Activated CD4-positive, alpha-beta T cell treated with anti-CD3 and anti-CD28 coated beads, Interleukin-2, Interleukin-6, amounts not matched to agents 100 ng/mL and 50 ng/mL, durations not matched to agents 16 hours and 8 hours (primary cell): ENCODE results near the gene RNF113B.

Source experiments
- DNase-seq: peaks from one replicate; pipeline ENCODE4 v3.0.0-alpha.2; 2020

The RNF113B gene

DNA sequence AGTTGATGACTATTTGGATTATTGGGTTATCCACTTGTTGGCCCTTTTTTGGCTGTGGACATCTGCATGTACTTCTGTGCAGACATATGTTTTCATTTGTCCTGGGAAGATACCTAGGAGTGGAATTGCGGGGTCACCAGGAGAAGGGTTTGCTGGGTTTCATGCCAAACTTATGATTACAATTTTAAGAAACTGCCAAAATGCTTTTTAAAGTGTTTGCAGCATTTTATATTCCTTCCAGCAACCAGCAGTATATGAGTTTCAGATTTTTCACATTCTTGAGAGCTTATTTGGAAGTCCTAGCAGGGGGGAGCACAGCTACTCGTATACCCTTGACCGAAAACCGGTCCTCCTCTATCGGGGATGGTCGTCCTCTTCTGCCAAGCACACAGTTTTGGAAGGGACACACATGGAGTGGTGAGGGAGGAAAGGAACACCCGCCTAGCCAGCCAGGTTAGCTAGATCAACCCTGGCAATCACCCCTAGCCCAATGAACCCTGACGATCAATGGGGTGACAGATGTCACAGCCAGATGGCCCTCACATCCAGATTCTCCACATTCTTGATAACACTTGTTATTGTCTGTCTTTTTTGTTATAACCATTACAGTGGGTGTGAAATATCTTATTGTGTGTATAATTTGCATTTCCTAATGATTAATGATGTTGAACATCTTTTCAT lies 26.7 kb upstream of the RNF113B start:
- no peak for DNase-seq

DNA sequence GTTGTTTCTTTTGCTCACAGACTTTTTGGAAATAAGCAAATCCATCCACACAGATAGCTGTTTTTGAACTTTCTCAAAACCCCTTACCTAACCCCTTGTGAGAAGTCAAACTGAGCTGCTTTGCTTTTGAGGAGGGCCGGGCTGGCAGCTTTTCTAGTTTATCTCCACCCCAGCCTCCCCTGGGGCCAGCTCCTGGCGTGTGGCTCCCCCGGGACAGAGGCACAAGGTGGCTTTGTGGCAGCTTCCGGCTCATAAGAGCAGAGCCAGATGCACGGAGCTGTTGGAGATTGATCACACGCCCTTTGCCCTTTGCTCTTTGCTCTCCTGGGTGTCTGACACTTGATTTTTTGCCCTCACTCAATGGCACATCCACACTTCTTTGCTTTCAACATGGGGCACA lies 24.9 kb upstream of the RNF113B start:
- no peak for DNase-seq

DNA sequence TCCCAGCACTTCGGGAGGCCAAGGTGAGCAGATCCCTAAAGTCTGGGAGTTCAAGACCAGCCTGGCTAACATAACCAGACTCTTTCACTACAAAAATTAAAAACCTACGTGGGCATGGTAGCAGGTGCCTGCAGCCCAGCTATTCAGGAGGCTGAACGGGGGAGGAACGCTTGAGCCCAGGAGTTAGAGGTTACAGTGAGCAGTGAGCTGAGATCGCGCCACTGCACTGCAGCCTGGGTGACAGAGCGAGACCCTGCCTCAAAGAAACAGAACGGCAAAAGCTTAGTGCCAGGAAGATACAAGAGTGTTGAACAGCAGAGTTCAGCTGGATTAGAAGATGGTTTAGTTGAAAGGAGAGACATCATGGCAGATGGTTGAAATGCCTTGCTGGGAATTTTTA lies 24.1 kb upstream of the RNF113B start:
- no peak for DNase-seq

DNA sequence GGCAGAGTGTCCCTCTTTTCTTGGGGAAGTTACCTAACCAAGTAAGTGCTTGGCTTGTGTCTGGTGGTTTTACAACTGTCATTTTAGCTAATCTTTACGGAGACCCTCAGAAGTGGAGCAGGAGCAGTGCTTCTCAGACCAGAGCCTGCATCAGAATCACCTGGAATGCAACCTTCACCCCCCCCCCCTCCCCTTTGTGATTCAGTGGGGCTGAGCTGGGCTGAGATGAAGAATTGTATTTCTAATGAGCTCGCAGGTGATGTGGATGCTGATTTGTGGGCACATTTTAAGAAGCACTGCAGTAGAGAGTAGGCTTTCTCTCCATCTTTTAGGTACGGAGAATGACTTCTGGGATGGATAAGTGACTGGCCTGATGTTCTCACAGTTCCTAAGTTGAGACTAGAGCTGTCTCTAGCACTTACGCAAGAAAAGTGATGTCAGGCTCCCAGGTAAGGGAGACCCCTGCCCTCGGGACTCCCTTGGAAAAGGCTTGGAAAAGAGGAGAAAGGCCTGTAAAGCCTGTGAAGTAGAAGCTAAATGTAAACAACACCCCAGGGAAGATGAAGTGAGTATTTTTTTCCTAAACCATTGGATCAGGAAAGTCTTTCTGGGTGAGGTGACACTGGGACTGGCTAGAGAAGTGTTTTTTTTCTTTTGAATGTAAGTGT lies 23.3 kb upstream of the RNF113B start:
- DNase-seq: no peak

DNA sequence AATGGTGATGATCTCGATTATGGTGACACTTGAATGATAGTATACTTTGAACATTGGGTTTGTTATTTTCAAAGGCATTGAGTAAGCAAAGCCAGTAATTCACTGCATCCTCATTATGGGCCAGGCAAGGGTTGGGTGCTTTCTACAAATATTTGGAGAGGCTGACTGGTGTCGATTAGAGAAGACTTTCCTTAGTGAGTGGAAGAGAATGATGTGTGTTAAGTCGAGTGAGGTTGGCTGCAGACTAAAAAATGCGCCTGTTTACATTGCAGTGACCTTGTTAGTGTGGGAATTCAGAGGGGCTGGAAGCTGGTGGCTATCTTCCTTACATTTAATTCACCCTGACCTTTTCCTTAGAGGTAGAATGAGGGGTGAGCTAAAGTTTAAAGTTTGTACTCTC lies 22.4 kb upstream of the RNF113B start:
- DNase-seq: no peak

DNA sequence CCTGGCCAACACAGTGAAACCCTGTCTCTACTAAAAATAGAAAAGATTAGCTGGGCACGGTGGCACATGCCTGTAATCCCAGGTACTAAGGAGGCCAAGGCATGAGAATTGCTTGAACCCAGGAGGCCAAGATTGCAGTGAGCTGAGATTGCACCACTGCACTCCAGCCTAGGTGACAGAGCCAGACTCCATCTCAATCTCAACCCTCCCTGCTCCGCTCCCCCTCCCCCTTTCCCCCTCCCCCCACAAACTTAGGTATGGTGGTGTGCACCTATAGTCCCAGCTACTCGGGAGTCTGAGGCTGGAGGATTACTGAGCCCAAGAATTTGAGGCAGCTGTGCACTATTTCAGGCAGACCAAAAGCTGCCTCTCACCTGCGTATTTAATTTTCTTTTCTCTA lies 21.6 kb upstream of the RNF113B start:
- no peak for DNase-seq

DNA sequence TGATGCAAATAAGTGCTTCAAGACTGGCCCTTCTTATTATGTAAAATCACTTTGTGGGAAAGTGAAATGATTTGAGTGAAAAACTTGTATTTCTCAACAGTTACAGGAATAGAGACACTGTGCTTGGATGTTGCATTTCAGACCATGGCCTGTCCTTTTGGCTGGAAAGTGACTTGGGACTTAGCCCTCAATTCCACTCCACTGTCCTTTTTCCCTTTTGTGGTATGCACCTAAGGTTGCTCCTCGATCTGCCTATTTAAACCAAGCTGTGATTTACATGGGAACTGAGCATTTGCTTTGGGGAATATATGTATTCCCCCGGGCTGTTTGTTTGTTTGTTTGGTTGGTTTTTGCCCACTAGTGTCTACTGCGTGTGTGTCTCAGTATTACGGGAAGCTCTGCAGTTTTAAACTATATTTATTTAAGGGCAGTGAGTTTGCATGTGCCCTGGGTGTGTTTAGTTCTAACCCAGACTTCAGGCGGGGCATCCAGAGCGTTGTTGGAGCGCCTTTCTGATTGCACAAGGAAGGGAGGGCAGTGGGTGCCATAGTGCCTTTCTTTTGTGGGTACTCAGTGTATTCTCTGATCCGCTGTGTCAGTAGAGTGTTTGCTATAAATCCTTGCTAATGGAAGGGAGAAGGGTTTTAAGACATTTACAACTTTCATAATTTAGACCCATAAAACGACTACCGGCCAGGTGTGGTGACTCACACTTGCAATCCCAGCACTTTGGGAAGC lies 18.2 kb upstream of the RNF113B start:
- no peak for DNase-seq

DNA sequence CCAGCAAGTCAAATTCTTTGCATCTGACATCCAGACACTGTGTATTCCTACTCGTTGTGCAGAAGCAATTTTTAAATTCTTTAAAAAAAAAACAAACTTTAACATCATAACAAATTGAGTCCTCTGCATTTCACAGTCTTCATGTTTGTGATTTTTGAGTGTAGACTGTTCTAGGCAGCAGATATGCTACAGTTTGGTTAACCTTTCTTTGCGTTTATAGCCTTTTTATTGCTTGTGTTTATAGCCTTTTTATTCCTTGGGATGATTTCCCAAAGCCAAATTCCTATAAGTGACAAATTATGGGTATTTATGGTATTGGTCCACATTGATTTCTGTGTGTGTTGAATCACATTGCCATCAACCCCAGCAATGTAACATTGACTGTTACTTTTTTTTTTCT lies 14.9 kb upstream of the RNF113B start:
- no peak for DNase-seq

DNA sequence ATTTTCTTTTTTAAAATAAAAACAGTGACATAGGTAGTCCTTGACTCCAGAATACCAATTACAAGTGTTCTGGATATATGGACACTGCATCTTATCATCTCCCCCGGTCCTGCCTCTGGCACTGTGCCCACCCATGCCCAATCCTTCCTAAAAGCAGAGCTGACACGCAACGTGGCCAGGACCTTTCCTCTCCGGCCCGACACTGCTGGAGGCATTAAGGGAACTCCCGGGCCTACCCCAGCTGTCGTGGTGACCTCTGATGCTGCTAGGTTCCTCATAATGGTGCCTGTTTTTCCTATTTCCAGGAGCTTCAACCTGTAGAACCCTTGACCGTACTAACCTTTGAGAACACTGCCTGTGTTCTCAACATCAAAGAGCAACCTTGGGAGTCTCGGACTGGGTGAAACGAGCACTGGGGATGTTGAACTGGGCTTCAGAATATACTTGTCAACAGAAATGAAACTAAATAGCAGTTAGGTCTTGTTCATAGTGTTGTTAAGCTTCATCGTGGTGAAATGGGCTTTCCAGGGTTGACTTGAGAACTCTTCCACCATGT lies 13.9 kb upstream of the RNF113B start:
- no peak for DNase-seq

DNA sequence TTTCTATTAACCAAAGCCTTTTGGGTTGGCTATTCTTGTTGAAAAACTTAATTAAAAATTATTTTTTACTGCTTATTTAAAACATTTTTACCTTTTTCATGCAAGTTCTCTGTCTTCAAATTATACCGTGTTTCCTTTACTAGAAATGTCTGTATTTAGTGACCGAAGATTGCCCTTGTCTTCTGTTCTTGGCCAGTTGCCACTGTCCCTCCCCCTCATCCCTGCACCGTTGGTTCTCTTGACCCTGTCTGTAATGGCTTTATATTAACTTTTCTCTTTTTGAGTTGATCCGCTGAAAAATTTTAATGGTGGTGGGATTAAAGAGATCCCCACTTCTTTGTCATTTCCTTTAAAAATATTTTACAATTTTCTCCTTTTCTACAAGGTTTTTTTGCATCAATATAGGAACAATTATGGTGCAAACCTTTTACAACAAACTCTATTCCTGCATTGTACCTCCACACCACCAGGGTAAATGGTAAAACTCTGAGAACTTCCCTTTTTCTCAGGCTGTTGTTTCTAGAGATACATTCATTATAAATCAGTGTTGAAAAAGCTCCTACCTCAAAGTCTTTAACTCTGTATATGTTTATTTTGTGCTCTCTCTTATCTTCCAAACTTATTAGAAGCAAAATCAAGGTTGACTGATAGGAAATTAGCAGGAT lies 12.9 kb upstream of the RNF113B start:
- DNase-seq: no peak

DNA sequence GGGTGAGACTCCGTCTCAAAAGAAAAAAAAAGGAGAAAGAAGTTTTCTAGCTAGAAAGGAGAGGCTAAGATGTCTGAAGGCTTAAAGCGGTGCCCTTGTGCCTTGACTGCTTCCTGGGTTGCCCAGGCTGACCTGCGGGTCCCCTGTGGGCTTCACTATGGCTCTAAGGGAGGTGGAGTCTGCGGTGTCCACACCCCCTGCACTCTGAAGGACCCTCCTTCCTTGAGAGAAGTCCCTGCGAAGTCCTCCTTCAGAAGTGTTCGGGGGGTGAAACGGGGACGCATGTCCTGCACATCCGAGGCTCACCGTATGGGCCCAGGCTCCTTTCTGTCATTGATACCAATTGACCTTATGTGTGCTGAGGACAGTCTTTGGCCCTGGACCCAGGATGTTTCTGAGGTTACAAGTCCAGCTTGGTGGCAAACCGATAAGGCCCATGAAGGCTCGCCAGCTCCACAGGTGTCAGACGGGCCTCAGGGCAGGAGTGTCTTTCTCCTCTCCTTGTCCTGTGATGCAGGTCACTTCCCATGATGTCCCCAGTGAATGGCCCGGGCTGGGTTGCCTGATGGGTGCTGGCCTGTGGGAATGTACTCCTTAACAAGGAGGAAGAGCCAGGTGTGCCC lies 11.6 kb upstream of the RNF113B start:
- no peak for DNase-seq

DNA sequence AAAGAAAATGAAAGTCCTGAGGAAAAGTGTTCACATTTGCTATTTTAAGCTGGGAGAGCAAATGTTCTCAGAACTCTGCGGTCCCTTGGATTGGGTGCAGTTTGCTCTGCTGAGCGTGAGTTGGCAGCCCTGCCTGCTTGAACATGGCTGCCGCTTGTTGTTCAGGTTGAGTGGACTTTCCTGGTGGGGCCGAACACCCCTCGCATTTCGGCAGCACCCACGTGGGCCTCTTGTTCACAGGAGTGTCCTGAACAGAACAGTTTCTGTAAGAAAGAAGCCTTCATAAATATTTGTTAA lies 10.8 kb upstream of the RNF113B start:
- DNase-seq: no peak

DNA sequence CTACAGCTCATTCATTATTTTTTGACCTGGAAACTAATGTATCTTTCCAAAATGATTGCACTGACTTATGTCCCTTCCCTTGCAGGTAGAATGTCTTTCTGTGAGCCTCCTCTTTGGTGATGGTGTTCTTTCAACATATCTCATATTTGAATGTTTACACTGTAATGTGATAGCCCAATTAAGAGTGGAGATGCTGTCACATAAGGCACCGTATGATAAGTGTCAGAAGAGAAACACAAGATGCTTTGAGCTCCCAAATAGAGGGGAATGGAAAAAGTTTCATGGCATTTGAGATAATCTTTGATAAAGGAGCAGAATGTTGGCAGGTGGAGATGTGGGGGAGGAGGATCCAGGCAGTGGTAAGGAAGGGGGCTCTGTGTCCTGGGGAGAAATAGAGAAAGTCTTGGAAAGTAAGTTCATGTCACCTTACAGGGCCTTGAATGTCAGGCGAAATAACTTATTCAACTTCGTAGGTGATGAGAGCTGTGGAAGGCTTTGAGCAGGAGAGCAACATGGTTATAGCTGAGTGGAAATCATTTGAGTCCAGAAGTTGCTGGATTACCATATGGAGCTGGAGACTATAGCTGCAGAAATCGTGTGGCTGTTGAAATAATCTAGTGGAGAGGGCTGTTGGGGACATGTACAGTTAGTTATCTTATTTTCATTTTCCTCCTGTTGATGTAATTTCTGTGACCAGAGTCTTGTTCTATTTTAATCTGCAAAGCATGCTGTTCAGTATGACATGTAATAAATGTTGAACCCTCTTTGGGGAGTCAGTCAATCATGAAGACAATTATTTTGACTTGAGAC lies 10.3 kb upstream of the RNF113B start:
- DNase-seq: no peak

DNA sequence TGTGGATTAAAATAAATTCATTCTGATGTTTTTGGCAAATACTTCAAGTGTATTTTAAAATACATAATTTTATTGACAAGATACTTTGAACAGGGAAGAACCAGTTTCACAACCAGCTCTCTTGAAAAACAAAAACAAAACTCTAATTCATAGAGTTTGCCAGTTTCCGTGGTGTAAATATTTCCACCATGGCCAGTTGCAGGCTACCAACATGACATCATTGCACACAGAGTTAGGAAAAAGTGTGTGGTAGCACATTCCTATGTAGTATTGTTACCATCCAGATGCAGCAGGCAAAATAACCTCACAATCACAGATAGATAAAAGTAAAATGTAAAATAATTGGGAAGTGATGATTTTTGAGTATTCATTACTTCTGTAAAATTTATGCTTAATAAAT lies 7.7 kb upstream of the RNF113B start:
- no peak for DNase-seq

DNA sequence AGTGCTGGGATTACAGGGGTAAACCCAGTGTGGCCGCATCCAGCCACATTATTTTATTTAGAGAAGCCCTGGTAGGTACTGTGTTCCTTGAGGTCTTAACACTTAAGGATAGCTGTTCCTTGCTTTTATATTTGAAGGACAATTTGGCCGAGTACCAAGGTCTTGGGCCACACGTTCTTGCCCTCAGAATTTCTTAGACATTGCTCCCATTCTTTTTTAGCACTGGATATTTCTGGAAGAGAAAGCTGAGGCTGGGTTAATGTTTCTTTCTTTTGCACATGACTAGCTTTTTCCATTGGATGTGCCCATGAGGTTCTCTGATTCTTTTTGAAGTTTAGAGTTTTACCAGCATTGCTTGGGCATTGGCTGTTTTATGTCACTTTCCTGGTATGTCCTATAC lies 5.5 kb upstream of the RNF113B start:
- no peak for DNase-seq

DNA sequence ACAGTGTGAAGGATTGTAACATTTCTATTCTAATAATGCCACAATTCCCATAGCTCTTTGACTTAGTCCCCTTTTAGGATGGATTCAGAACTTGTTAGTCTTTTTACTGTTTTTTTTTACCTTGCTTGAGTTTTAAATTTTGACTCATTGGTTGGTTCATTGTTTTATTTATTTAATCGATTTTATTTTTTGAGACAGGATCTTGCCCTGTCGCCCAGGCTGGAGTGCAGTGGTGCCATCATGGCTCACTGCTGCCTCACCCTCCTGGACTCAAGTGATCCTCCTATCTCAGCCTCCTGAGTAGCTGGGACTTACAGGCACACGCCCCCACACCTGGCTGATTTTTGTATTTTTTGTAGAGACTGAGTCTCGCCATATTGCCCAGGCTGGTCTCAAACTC lies 5.1 kb upstream of the RNF113B start:
- DNase-seq: no peak

DNA sequence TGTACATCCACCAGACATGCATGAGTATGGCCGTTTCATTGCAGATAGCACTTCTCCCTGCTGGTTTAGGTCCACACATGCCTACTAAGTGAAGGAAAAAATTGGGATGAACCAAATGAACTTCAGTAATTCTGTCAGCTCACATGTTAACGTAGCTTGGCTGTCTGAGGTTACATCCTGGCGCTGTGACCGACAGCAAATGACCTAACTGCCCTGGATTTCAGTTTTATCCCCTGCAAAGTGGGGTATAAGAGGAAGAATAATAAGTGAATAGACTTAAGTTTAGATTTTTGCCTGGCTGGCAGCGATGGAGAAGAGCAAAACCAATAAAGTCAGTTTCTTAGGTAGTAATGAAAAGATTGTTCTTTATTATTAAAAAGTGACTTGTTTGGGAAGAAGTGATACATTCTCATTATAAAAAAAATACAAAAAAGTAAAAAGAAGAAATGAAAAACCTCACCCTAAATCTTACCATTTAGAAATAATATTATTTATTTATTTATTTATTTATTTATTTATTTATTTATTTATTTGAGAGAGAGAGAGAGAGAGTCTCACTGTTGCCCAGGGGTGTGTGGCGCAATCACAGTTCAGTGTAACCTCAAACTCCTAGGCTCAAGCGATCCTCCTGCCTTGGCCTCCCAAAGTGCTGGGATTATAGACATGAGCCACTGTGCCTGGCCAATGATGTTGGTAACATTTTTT lies 4.2 kb upstream of the RNF113B start:
- no peak for DNase-seq

DNA sequence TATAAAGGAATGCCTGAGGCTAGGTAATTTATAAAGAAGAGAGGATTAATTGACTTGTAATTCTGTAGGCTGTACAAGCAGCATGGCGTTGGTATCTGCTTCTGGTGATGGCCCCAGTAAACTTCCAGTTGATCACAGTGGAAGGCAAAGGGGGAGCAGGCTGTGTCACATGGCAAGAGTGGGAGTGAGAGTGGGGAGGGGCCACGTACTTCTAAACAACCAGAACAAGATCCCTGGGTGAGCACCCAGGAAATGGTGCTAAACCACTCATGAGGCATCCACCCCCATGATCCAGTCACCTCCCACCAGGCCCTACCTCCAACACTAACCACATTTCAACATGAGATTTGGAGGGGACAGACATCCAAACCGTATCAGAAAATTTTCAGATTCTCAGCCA lies 3.0 kb upstream of the RNF113B start:
- DNase-seq: no peak

DNA sequence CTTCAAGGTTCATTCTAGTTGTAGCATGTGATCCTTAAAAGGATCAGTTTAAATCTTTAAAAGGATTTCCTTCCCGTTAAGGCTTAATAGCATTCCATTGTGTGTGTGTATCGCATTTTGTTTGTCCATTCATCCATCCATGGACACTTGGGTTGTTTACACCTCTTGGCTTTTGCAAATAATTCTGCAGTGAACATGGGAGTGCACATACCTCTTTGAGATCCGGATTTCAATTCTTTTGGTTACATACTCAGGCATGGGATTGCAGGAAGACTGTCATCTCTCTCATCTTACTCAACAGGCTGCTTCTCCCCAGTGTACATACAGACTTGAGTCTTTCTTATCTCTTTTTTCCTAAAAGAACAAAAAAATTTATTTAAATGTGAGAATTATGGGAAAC lies 1.2 kb downstream of the RNF113B start:
- no peak for DNase-seq

DNA sequence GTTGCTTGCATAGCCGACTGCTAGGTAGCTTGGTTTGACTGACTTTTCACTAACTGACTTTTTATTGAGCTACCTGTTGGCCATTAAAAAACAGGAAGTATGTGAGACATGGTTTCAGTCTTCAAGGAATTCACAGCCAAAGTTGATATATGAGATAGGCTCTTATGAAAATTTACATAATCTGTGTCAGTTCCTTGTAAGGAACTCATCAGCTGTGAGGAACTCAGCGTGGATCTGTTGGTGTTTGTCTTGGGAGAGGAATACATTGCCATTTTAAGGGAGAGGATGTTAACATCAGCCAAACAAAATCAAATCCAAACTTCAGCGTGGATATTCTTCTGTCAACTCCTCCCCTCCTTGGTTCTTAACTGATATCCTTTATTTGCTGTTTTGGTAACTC lies 2.0 kb downstream of the RNF113B start:
- DNase-seq: no peak

DNA sequence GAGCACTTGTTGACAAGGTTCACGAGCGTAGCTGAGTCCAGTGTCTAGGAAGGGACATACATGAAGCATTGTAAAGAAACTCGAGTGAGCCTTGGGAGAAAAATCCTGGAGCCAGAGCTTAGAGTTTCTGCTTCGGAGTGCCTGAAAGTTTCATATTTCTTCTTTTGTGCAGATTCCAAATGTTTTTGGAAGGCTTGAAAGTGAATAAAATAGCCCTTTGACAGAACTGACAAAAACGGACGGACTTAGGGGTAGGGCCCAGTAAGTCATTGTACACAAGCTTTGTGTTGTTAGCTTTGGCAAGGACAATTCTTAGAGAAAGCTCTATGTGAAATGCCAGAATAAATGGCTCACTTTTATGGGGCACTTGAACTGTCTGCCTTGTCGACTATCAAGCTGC lies 2.8 kb downstream of the RNF113B start:
- DNase-seq: no peak
